Heart right ventricle (tissue), 16 donors: ENCODE results near the gene NHLH1. TPM values are rescaled to one million over a fixed set of nuclear protein-coding genes. Genes with fewer than 3 reads are reported as not detected.

ENCODE experiments used
- ATAC-seq, 8 donors: fragments of 200-7000 bp; cut with Tn5 transposase; one replicate each; pipeline ENCODE4 v1.9.1; 2020; ENCODE audit warnings: mild to moderate bottlenecking in 8 of 8, moderate library complexity in 8 of 8, moderate number of reproducible peaks in 1 of 8
- DNase-seq, 2 donors: peaks; one replicate each; pipeline ENCODE4 v3.0.0-alpha.2; 2020
- H3K27ac ChIP-seq, 10 donors: fragments of 200-600 bp; sonication (generic) in 2 of 10; one replicate each; pipeline versions ENCODE4 v1.5.0 to v1.8.0; 2020 to 2022; ENCODE audit warnings: mild to moderate bottlenecking in 3 of 10
- H3K27me3 ChIP-seq, 7 donors: fragments of 200-600 bp; one replicate each; pipeline ENCODE4 v1.8.0; 2021 to 2022; ENCODE audit warnings: mild to moderate bottlenecking in 2 of 7
- H3K36me3 ChIP-seq, 9 donors: fragments of 200-600 bp; sonication (generic) in 1 of 9; one replicate each; pipeline versions ENCODE4 v1.5.0 to v1.8.0; 2020 to 2022; ENCODE audit warnings: mild to moderate bottlenecking in 2 of 9
- H3K4me1 ChIP-seq, 9 donors: fragments of 200-600 bp; sonication (generic) in 1 of 9; one replicate each; pipeline versions ENCODE4 v1.5.0 to v1.8.0; 2020 to 2022; ENCODE audit warnings: mild to moderate bottlenecking in 4 of 9
- H3K4me3 ChIP-seq, 10 donors: fragments of 200-600 bp; sonication (generic) in 2 of 10; one replicate each; pipeline versions ENCODE4 v1.5.0 to v1.8.0; 2020 to 2022; ENCODE audit warnings: mild to moderate bottlenecking in 7 of 10, moderate library complexity in 2 of 10
- H3K9me3 ChIP-seq, 11 donors: fragments of 200-600 bp in 10 of 11; sonication (generic) in 2 of 11; one replicate each; pipeline versions ENCODE4 v1.5.0 to v1.8.0; 2013 to 2022; ENCODE audit warnings: mild to moderate bottlenecking in 2 of 11, control low read depth in 1 of 11, moderate library complexity in 1 of 11
- CTCF ChIP-seq, 9 donors: fragments of 200-600 bp; sonication (generic) in 2 of 9; IDR thresholded peaks; one replicate each; pipeline versions ENCODE4 v1.5.0 to v1.8.0; 2021 to 2022; ENCODE audit warnings: antibody characterized with exemption in 9 of 9, mild to moderate bottlenecking in 5 of 9, moderate library complexity in 1 of 9
- WGBS, 2 donors: extraction: QIAGEN DNeasy Blood & Tissue Kit; methylation state at CpG; one replicate each; pipeline ENCODE4 v1.1.7; 2013; ENCODE audit warnings: inconsistent platforms in 1 of 2; 5-methylcytosine and 5-hydroxymethylcytosine counted together
- intact Hi-C, 10 donors: fragments of 100-400 bp; cut with DNase I; formaldehyde crosslinking; loops; one replicate each; pipeline versions ENCODE4 v1.11.1 to v1.14.2; 2022
- long read RNA-seq, 3 donors: library from polyadenylated mRNA; unstranded; transcript quantifications; one replicate each; pipeline ENCODE4 v2.0.0, GENCODE V29; 2020 to 2021
- polyA plus RNA-seq, 2 donors: library from polyadenylated mRNA; stranded (reverse); fragments of 200-250 nt; gene quantifications; one replicate each; pipeline ENCODE4 v1.2.3, GENCODE V29; 2013
- total RNA-seq, 10 donors: library from RNA; stranded (reverse); fragmentation: NEBNext Ultra II Directional in 3 of 10; extraction: Animal tissue kit (Norgen Biotek cat#: 25700) in 3 of 10; gene quantifications; one replicate each; pipeline versions ENCODE4 v1.2.1 to v1.2.4, GENCODE V29; 2021 to 2023
- donor health status: Arrhythmogenic right ventricular cardiomyopathy.
- donor health status: ischemic (EF 13 %, LVEDD 7.1; RV severe dilation, severe dysfunction).
- donor health status: healthy with polysubstance abuse.
- donor health status: DM: no; HTN: yes; CAD: no.
- donor health status: DM: no; HTN: no; CAD: no.
- donor health status: ischemic (EF 25% LVEDD 6.9; RV normal size, moderate dysfunction).
- donor health status: ischemic (EF 25% LVEDD 5.7; RV mildly dilated, moderate dysfunction).
- donor health status: healthy.
- donor health status: DM: yes; HTN: yes; CAD: no.
- donor health status: Ischemic cardiomyopathy.
- donor health status: ischemic (EF 35%, LVEDD 5.7; RV mildly dilated, moderate dysfunction).
- donor health status: nonischemic (EF 11% LVEDD 7.7; RV severe dilation, severe dysfunction).
- donor health status: DM: yes; HTN: yes; CAD: no.
- donor health status: PGD.
- donor health status: ischemic (EF 29% LVEDD 5.4; RV normal size, mild dysfunction).
- donor health status: nonischemic (EF 23%, LVEDD 6.1; RV moderate dilation, normal function).

NHLH1 gene
- total RNA-seq (under 1 TPM in 2 of 10 donors, not detected in 8; 0.09 to 0.12 TPM), polyA plus RNA-seq (under 1 TPM in 1 of 2 donors, not detected in 1; 0.06 TPM)
- long read RNA-seq, donor 1 = 0 reads
- long read RNA-seq, donor 2 = 0 reads
- long read RNA-seq, donor 3 = 0 reads

DNA sequence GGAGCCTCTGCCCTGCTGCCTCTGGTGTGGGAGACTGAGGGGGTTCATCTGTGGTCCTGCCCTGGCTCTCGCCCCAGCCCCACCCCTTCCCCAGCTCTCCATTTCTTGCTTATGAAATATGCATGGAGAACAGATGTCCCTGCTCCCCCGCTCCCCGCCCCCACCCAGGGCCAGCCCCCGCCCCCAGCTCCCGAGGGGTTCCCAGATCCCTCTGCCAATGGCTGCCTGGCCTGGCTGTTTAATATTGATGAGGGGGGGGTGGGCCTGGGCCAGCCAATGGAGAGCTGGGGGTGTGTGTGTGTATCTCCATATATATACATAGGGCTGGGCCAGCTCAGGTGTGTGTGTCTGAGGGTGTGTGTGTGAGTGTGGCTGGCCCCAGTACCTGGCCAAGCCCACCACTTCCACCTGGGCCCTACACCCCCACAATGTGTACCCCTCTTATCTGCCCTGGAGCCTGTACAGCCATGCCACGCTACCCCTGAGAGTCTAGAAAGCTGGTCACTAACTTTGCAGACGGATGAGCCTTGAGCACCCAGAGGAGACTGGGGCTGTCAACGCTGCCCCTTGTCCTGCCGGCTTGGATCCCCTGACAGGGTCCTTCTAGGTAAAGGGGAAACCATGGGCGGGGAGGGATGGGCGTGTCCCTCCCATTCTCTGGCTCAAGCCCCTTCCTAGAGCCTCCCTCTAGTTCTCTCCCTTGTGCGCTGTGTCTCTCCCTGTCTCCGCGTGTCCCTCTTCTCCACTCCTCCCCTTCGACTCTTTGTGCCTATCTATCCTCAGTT, at the start of gene NHLH1:
Gene NHLH1 (plus strand): TSS at position 341 of the 785 bp plus-strand sequence. CDS start 3,661 bp downstream, outside the sequence.
- intact Hi-C loops = no loop called here
- Histone ChIP-seq H3K27me3 (peaks cover 0 to 28% (median 11%) of the 10 kb centered on the region in 7 donors), H3K36me3 (no peaks in the 10 kb centered on the region), H3K4me1 (peaks cover 0 to 3% (median 0%) of the 10 kb centered on the region in 9 donors), H3K9me3 (no peaks in the 10 kb centered on the region), H3K27ac (no peak within 1 kb of the TSS), H3K4me3 (no peak within 1 kb of the TSS)
- WGBS, 2 donors = 56 to 63% methylated on average over 15 of the region's 15 CpGs
- ATAC-seq (peak in 2 of 8 donors; percentile 7 to 35), DNase-seq (no peak)
- TF ChIP-seq CTCF (IDR thresholded peaks at IDR 0.05) = no peak

- no peak overlapping the region for H3K4me3 ChIP-seq
- no peak for TF ChIP-seq CTCF (IDR thresholded peaks at IDR 0.05)
- peaks cover 0 to 100% (median 62%) of the 10 kb centered on the region in 9 donors for H3K36me3 ChIP-seq
- ATAC-seq (no peak), DNase-seq (no peak)
- H3K27ac ChIP-seq = no peak overlapping the region
- H3K27me3 ChIP-seq = no peaks in the 10 kb centered on the region
- H3K9me3 ChIP-seq = no peaks in the 10 kb centered on the region
- peaks cover 0 to 10% (median 0%) of the 10 kb centered on the region in 9 donors for H3K4me1 ChIP-seq
- 97 to 98% methylated on average over 6 of the region's 6 CpGs for WGBS, 2 donors
- intact Hi-C loops = no loop called here
Measured at GRCh38 chr1:160322831-160323230, 44.0 kb upstream of the NHLH1 start.

DNA sequence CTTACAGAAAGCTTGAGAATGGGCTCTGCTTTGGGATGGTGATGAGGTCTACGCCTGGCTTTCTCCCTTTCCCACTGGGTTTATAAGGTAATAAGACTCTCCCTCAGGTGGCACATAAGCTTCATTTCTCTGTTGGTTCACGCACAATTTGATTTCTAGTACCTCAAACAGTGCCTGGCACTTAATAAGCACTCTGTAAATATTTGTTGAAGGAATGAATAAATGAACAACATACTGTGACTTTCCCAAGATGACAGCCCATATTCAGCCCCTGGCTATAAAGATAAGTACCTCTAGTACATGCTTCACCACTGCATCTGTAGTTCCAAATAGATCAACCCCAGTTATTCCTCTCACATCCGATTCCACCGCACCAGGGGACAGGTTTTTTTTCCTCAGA, 41.6 kb upstream of the NHLH1 start:
- no peak for ATAC-seq
- 95% methylated on average over 4 of the region's 4 CpGs for WGBS, 2 donors
- Histone ChIP-seq H3K27me3 (no peaks in the 10 kb centered on the region), H3K9me3 (no peaks in the 10 kb centered on the region), H3K27ac (no peak overlapping the region), H3K4me1 (peaks cover 0 to 10% (median 0%) of the 10 kb centered on the region in 9 donors), H3K4me3 (no peak overlapping the region), H3K36me3 (peaks cover 0 to 100% (median 62%) of the 10 kb centered on the region in 9 donors)
- intact Hi-C loops = loop anchor here in 1 of 10 donors (5.0 kb wide), 1 partner anchor 33 kb away; no protein-coding TSS in a partner anchor
- no peak for TF ChIP-seq CTCF (IDR thresholded peaks at IDR 0.05)
- no peak for DNase-seq

GRCh38 chr1:160326418-160326817, 40.5 kb upstream of the NHLH1 start:
- WGBS, 2 donors = 80% methylated on average over 5 of the region's 5 CpGs
- no peaks in the 10 kb centered on the region for H3K27me3 ChIP-seq
- H3K27ac ChIP-seq = no peak overlapping the region
- intact Hi-C loops = loop anchor here in 1 of 10 donors (5.0 kb wide), 1 partner anchor 34 kb away; no protein-coding TSS in a partner anchor
- H3K4me1 ChIP-seq = peaks cover 0 to 10% (median 0%) of the 10 kb centered on the region in 9 donors
- H3K9me3 ChIP-seq = no peaks in the 10 kb centered on the region
- ATAC-seq = no peak
- no peak for DNase-seq
- no peak overlapping the region for H3K4me3 ChIP-seq
- no peak for TF ChIP-seq CTCF (IDR thresholded peaks at IDR 0.05)
- peaks cover 0 to 100% (median 74%) of the 10 kb centered on the region in 9 donors for H3K36me3 ChIP-seq
